Measurements from ENCODE around the gene ZBTB38.

DNA sequence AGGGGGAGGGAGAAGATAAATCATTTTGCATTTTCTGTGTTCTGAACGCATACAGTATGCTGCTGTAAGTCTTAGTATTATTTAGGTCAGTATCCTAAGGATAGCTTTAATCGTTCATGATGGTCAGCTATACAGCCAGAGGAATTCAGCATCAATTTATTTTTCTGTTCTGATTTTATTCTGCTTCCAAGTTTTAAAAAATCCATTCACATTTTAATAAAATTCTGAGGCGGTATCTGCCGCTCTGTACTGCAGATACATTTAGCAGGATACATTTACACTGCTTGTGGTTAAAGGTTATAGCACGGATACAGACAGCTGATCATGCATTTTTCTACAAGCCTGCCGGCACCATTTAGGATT is 17.8 kb downstream of the ZBTB38 start:
- TF ChIP-seq, protein P1, sequence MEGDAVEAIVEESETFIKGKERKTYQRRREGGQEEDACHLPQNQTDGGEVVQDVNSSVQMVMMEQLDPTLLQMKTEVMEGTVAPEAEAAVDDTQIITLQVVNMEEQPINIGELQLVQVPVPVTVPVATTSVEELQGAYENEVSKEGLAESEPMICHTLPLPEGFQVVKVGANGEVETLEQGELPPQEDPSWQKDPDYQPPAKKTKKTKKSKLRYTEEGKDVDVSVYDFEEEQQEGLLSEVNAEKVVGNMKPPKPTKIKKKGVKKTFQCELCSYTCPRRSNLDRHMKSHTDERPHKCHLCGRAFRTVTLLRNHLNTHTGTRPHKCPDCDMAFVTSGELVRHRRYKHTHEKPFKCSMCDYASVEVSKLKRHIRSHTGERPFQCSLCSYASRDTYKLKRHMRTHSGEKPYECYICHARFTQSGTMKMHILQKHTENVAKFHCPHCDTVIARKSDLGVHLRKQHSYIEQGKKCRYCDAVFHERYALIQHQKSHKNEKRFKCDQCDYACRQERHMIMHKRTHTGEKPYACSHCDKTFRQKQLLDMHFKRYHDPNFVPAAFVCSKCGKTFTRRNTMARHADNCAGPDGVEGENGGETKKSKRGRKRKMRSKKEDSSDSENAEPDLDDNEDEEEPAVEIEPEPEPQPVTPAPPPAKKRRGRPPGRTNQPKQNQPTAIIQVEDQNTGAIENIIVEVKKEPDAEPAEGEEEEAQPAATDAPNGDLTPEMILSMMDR (IDR thresholded peaks at IDR 0.05), result no peak
- TF ChIP-seq POLR2A (IDR thresholded peaks at IDR 0.05), result no peak
